ENCODE results near the gene QKI.
"Not testable (repeated sequence)": the region's sequence is repeated elsewhere in the genome, so short reads cannot be mapped to it uniquely, and the experiment has no call there.

The QKI gene

DNA sequence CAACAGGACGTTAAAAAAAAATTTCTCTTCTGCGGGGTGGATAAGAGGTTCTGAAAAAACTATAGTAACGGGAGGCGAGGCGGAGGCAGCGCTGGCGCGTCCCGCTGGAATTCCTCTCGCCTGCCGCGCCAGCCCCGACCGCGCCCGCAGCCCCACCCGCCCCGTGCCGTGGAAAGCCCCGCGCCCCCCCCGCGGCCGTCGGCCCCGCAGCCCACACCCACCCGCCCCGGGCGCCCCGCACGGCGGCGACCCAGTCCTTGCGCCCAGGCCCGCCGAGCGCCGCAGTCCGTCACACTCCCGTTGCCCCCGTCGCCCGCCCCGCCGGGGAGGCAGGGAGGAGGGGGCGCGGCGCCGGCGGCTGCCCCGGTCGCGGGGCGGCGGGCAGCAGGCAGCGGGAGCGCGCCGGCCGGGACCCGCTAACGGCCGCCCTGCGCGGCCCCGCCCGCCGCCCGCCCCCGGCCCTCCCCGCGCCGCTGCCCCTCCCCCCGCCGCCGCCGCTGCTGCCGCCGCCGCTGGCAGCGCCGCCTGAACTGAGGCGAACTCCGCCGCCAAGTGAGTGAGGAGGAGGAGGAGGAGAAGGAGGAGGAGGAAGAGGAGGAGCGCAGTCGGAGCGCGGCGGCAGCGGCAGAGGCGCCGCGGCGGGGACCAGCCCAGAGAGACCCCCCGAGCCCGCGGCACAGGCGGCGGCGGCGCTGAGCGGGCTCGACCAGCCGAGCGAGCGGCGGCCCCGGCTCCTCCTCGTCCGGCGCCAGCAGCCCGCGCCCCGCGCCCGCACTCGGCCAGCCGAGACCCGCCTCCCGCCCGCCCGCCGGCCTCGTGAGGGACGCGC is at the start of gene QKI:
Gene QKI, plus strand, starts transcription at position 602 of the 829 bp plus-strand sequence. CDS start 476 bp downstream, outside the sequence.
- peak; percentile 62 to 67 for DNase-seq (ENCODE audit: low read depth in 2 of 2)

DNA sequence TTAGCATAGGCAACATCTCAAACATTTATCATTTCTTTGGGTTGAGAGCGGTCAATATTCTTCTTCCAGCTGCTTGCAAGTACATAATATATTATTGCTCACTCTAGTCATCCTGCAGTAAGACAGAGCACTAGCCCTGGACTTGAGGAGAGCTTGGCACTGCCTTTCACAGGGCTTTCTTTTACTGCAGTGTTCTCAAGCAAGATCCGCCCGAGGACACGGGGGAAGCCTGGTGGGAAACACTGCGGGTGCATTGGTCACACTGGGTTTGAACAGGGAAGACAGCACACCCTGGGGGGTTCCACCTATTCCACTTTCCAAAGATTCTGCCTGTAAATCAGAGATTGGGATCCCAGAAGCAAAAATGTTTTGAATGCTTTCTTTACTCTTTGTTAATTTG is 48.2 kb upstream of the QKI start:
- no peak for DNase-seq (ENCODE audit: low read depth in 2 of 2)

GRCh38 chr6:163367497-163368183 is 46.9 kb upstream of the QKI start:
- DNase-seq (ENCODE audit: low read depth in 2 of 2), result no peak

- DNase-seq (ENCODE audit: low read depth in 2 of 2), result no peak
Measured at GRCh38 chr6:163369141-163369540, 45.4 kb upstream of the QKI start.

DNA sequence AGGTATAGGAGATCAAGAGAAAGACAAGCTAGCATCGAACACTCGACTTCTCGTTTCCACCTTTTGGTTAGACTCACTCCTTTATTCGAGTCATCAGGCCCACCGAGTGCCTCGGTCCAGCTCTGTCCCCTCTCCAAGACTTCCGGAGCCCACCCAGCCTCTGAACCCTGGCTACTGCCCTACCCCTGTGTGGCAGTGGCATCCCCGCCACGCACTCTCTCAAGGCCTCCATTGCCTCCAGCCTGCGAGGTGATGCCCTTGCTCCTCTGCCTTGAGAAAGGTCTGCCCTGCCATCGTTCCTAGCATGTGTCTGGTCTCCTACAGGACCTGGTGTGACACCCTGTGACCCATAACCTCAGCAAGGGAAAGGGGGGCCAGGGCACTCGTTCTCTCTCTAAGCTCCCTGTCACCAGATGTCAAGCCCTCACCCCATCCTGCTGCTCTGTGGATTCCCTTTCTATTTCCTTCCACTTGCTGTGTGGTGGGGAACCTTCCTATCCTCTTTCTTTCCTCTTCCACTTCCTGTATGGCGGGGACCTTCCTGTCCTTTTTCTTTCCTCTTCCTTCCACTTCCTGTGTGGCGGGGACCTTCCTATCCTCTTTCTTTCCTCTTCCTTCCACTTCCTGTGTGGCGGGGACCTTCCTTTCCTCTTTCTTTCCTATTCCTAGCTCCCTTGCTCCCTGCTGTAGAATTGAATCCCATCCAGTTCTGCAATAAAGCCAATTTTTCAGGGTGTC is 44.7 kb upstream of the QKI start:
- DNase-seq (ENCODE audit: low read depth in 2 of 2), result no peak

- DNase-seq (ENCODE audit: low read depth in 2 of 2), result no peak
Measured at GRCh38 chr6:163370464-163371117, 43.9 kb upstream of the QKI start.

DNA sequence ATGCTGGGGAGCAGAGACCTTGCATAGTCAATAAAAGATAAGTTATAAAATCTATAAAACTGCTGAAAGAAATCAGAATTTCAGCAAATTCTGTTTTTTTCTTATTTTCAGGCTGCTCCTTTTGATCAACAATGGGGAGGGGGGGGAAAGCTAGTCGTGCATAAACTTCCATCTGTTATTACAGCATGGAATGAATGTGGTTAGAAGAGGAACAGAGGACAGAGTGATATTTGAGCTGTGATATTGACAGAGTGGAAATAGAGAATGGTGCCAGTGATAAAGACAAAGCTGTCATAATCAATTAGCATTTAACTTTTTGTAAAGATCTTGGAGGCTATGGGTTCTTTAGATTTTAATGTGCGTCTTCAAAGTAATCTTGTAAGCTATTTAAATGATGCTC is 43.4 kb upstream of the QKI start:
- no peak for DNase-seq (ENCODE audit: low read depth in 2 of 2)

- DNase-seq (ENCODE audit: low read depth in 2 of 2), result no peak
Measured at GRCh38 chr6:163373240-163373639, 41.3 kb upstream of the QKI start.

DNA sequence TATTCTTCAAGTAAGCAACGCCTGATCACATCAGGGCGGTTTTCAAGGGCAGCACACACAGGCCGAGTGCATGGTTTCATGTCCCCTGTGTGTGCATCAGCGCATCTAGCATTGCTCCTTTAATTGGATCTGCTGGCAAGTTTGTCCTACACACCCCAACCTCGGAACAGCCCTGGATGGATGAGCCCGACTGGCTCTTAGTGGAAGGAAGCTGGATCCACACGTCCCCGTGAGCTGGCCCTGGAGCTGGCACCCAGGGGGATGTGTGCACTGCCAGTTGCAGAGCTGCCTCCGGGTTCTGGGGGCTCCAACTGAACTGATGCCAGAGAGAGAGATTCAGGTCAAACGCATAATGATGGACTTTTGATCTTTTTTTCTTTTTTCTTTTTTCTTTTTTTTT is 39.2 kb upstream of the QKI start:
- no peak for DNase-seq (ENCODE audit: low read depth in 2 of 2)

DNA sequence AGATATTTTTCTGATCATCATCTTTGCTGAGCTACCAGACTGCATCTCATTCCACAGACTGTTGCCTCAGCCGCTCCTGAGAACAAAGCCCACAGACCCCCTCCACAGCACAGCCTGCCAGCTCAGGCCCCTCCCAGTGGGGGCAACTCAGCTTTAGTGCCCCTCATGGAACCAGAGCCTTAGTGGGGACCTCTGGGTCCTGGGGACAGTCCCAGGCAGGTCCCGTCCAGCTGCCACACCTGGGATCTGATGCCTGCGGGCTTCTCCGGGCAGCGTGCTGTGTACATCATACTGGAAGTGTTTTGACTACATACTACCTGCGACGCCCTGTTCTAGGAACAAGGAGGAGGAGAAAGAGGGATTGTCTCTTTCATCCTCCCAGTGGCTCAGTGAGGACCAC is 38.3 kb upstream of the QKI start:
- no peak for DNase-seq (ENCODE audit: low read depth in 2 of 2)

- DNase-seq (ENCODE audit: low read depth in 2 of 2), result no peak
Measured at GRCh38 chr6:163377561-163377960, 37.0 kb upstream of the QKI start.

GRCh38 chr6:163380216-163380615 is 34.3 kb upstream of the QKI start:
- no peak for DNase-seq (ENCODE audit: low read depth in 2 of 2)

- DNase-seq (ENCODE audit: low read depth in 2 of 2), result no peak
Measured at GRCh38 chr6:163381118-163381756, 33.3 kb upstream of the QKI start.

DNA sequence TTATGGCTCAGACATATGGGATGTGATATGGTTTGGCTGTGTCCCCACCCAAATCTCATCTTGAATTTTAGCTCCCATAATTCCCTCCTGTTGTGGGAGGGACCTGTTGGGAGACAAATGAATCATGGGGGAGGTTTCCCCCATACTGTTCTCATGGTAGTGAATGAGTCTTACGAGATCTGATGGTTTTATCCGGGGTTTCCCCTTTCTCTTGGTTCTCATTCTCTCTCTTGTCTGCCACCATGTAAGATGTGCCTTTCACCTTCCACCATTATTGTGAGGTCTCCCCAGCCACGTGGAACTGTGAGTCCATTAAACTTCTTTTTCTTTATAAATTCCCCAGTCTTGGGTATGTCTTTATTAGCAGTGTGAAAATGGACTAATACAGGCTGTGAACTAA is 31.1 kb upstream of the QKI start:
- DNase-seq (ENCODE audit: low read depth in 2 of 2), result not testable (repeated sequence)

GRCh38 chr6:163383912-163384311 is 30.6 kb upstream of the QKI start:
- no peak for DNase-seq (ENCODE audit: low read depth in 2 of 2)

DNA sequence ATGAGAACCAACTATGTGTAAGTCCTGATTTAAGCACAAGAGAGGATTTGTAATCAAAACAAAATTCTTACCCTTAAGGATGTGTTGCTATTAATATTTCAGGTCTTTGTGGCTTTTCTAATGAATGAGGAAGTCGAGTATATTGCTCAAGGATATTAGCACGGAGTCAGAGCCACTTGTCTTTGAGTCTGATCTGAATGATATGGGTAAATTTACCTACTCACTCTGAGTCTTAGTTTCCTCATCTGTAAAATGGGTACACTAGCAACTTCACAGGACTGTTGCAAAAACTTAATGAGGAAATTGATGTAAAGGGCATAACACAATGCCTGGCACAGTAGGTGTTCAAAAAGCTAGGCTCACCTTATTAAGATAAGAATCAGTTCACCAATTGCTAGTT is 30.0 kb upstream of the QKI start:
- DNase-seq (ENCODE audit: low read depth in 2 of 2), result no peak

DNA sequence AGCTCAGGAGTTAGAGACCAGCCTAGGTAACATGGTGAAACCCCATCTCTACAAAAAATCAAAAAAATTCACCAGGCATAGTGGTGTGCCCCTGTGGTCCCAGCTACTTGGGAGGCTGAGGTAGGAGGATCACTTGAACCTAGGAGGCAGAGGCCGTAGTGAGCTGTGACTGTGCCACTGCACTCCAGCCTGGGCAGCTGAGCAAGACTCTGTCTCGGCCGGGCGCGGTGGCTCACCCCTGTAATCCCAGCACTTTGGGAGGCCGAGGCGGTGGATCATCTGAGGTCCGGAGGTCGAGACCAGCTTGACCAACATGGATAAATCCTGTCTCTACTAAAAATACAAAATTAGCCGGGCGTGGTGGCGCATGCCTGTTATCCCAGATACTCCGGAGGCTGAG is 29.0 kb upstream of the QKI start:
- not testable (repeated sequence) for DNase-seq (ENCODE audit: low read depth in 2 of 2)

GRCh38 chr6:163386329-163386908 is 28.1 kb upstream of the QKI start:
- no peak for DNase-seq (ENCODE audit: low read depth in 2 of 2)

DNA sequence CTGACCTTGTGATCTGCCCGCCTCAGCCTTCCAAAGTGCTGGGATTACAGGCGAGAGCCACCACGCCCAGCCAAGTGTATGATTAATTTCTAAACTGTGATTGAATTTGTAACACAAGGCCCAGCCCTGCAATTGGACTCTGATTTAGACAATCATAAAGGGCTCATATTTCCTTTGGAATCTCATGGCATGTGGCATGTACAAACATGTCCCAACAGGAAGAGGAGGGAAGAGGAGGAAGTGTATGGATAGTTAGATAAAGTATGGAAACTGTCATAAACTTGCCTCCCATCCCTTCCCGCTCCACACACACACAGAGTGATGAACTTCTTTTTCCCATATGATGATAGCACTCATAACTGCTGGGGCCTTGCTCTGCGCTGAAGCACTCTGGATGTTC is 27.2 kb upstream of the QKI start:
- DNase-seq (ENCODE audit: low read depth in 2 of 2), result no peak

- DNase-seq (ENCODE audit: low read depth in 2 of 2), result no peak
Measured at GRCh38 chr6:163389354-163389753, 25.2 kb upstream of the QKI start.

DNA sequence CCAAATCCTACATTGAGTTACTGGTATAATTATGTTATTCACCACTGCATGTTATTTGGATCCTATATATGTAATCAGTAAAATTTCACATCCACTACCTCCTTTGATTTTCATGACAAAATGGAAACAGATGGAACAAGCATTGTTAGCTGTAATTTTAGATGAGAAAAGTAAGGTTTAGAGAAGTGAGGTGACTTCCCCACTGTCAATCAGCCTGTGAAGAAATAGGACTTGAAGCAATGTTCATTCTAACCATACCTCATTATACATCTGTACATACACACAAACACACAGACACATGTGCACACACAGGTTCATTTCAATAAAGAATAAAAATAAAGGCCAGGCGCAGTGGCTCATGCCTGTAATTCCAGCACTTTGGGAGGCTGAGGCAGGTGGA is 23.7 kb upstream of the QKI start:
- DNase-seq (ENCODE audit: low read depth in 2 of 2), result no peak

Data from stimulated activated CD4-positive, alpha-beta T cell treated with anti-CD3 and anti-CD28 coated beads, Interleukin-1b, Interleukin-23, amount 100 ng/mL, for 1 hour (primary cell).